MCF 10A (cell line): Measurements from ENCODE around the gene CIT. TPM values are rescaled to one million over a fixed set of nuclear protein-coding genes. Genes with fewer than 3 reads are reported as not detected.
A peak's percentile ranks its signal among the peaks of the same experiment; 100 is the strongest.

Experiments
- BruUV-seq: library from RNA; stranded (reverse); fragments of 400-500 nt; replicated peaks from 2 replicates; lab custom pipeline; 2021; lab: Mats Ljungman, UMichigan
- CTCF ChIA-PET: fragments of 300-600 bp; sonication (Branson Sonifier 250); formaldehyde crosslinking; extraction: SDS; loops from one replicate; lab custom pipeline; 2021; ENCODE audit warnings: antibody characterized with exemption, inconsistent platforms; lab: Yijun Ruan, JAX
- POLR2A ChIA-PET: fragments of 300-600, 350-650 bp; sonication (Branson Sonifier 250); formaldehyde crosslinking; extraction: SDS; loops from one replicate; lab custom pipeline; 2020; ENCODE audit warnings: antibody characterized with exemption, inconsistent platforms; lab: Yijun Ruan, JAX
- DNase-seq: peaks from one replicate; pipeline ENCODE4 v3.0.0-alpha.2; 2018; ENCODE audit not compliant: unreplicated experiment
- H3K27ac Mint-ChIP-seq: one replicate; pipeline ENCODE4 v1.8.0; 2022; ENCODE audit warnings: mild to moderate bottlenecking, low read depth, mixed read lengths; ENCODE audit not compliant: unreplicated experiment
- H3K27me3 Mint-ChIP-seq: one replicate; pipeline ENCODE4 v1.8.0; 2022; ENCODE audit warnings: mixed read lengths; ENCODE audit not compliant: insufficient read depth, unreplicated experiment
- H3K36me3 Mint-ChIP-seq: one replicate; pipeline ENCODE4 v1.8.0; 2022; ENCODE audit warnings: mild to moderate bottlenecking, moderate library complexity, mixed read lengths; ENCODE audit not compliant: insufficient read depth, unreplicated experiment
- H3K4me1 Mint-ChIP-seq: one replicate; pipeline ENCODE4 v1.8.0; 2022; ENCODE audit warnings: mixed read lengths; ENCODE audit not compliant: insufficient read depth, unreplicated experiment
- H3K4me3 Mint-ChIP-seq: one replicate; pipeline ENCODE4 v1.8.0; 2022; ENCODE audit warnings: mild to moderate bottlenecking, moderate library complexity, mixed read lengths; ENCODE audit not compliant: unreplicated experiment
- H3K9me3 Mint-ChIP-seq: one replicate; pipeline ENCODE4 v1.8.0; 2022; ENCODE audit warnings: mixed read lengths; ENCODE audit not compliant: unreplicated experiment
- intact Hi-C: fragments of 100-400 bp; cut with micrococcal nuclease; formaldehyde crosslinking; loops from 2 replicates; pipeline ENCODE4 v1.14.1; 2022
- total RNA-seq: library from RNA; stranded (reverse); gene quantifications from 2 replicates; pipeline ENCODE4 v1.2.3, GENCODE V29; 2022
- TF ChIP-seq, protein P1 (sequence below): fragments of 200-600 bp; IDR thresholded peaks from one replicate; pipeline ENCODE4 v1.8.0; 2022; ENCODE audit warnings: antibody characterized with exemption, mild to moderate bottlenecking; ENCODE audit not compliant: unreplicated experiment

CIT gene
- total RNA-seq, 1 experiment from 2014 or later, result 25.0 TPM

- peaks cover 19% of the 10 kb centered on the region for H3K4me1 Mint-ChIP-seq
- H3K27ac Mint-ChIP-seq, result peak overlapping the region; percentile 73
- no peak overlapping the region for H3K4me3 Mint-ChIP-seq
- POLR2A ChIA-PET, result no interaction called here
- peaks cover 11% of the 10 kb centered on the region for H3K36me3 Mint-ChIP-seq
- CTCF ChIA-PET, result interaction anchor here (3.3 kb wide), 1 partner anchor 13 kb away, joined by 25 read pairs; no protein-coding TSS in a partner anchor
- no TSS peak for BruUV-seq
- no peak for DNase-seq
- TF ChIP-seq, protein P1, sequence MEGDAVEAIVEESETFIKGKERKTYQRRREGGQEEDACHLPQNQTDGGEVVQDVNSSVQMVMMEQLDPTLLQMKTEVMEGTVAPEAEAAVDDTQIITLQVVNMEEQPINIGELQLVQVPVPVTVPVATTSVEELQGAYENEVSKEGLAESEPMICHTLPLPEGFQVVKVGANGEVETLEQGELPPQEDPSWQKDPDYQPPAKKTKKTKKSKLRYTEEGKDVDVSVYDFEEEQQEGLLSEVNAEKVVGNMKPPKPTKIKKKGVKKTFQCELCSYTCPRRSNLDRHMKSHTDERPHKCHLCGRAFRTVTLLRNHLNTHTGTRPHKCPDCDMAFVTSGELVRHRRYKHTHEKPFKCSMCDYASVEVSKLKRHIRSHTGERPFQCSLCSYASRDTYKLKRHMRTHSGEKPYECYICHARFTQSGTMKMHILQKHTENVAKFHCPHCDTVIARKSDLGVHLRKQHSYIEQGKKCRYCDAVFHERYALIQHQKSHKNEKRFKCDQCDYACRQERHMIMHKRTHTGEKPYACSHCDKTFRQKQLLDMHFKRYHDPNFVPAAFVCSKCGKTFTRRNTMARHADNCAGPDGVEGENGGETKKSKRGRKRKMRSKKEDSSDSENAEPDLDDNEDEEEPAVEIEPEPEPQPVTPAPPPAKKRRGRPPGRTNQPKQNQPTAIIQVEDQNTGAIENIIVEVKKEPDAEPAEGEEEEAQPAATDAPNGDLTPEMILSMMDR, result no peak
- H3K27me3 Mint-ChIP-seq, result no peaks in the 10 kb centered on the region
- intact Hi-C loops, result loop anchor here (10.0 kb wide), 1 partner anchor 91 kb away; no protein-coding TSS in a partner anchor
- no peaks in the 10 kb centered on the region for H3K9me3 Mint-ChIP-seq
Observed at GRCh38 chr12:119693511-119693910, 183.6 kb downstream of the CIT start.

GRCh38 chr12:119692997-119693396 lies 184.1 kb downstream of the CIT start:
- H3K27ac Mint-ChIP-seq, result peak overlapping the region; percentile 73
- ChIA-PET CTCF (no interaction called here), POLR2A (interaction anchor here (1.0 kb wide), 1 partner anchor 18 kb away, joined by 3 read pairs; no protein-coding TSS in a partner anchor)
- H3K4me1 Mint-ChIP-seq, result peaks cover 19% of the 10 kb centered on the region
- intact Hi-C loops, result loop anchor here (10.0 kb wide), 1 partner anchor 92 kb away; no protein-coding TSS in a partner anchor
- no peaks in the 10 kb centered on the region for H3K27me3 Mint-ChIP-seq
- TF ChIP-seq, protein P1, result no peak
- H3K9me3 Mint-ChIP-seq, result no peaks in the 10 kb centered on the region
- DNase-seq, result peak; percentile 78
- no peak overlapping the region for H3K4me3 Mint-ChIP-seq
- H3K36me3 Mint-ChIP-seq, result peaks cover 11% of the 10 kb centered on the region
- no TSS peak for BruUV-seq

GRCh38 chr12:119692410-119692809 lies 184.7 kb downstream of the CIT start:
- H3K4me1 Mint-ChIP-seq, result peaks cover 19% of the 10 kb centered on the region
- peak overlapping the region; percentile 73 for H3K27ac Mint-ChIP-seq
- intact Hi-C loops, result loop anchor here (10.0 kb wide), 1 partner anchor 92 kb away; no protein-coding TSS in a partner anchor
- no peaks in the 10 kb centered on the region for H3K27me3 Mint-ChIP-seq
- ChIA-PET POLR2A (interaction anchor here (1.0 kb wide), 1 partner anchor 18 kb away, joined by 3 read pairs; no protein-coding TSS in a partner anchor), CTCF (no interaction called here)
- no TSS peak for BruUV-seq
- H3K4me3 Mint-ChIP-seq, result no peak overlapping the region
- no peak for DNase-seq
- H3K36me3 Mint-ChIP-seq, result peaks cover 15% of the 10 kb centered on the region
- TF ChIP-seq, protein P1, result no peak
- no peaks in the 10 kb centered on the region for H3K9me3 Mint-ChIP-seq

GRCh38 chr12:119691202-119691810 lies 185.8 kb downstream of the CIT start:
- Mint-ChIP-seq H3K27ac (no peak overlapping the region), H3K4me3 (no peak overlapping the region), H3K36me3 (peaks cover 14% of the 10 kb centered on the region), H3K9me3 (no peaks in the 10 kb centered on the region), H3K27me3 (no peaks in the 10 kb centered on the region), H3K4me1 (peaks cover 19% of the 10 kb centered on the region)
- CTCF ChIA-PET, result interaction anchor here (0.5 kb wide), 1 partner anchor 1512 kb away, joined by 3 read pairs; no protein-coding TSS in a partner anchor
- no TSS peak for BruUV-seq
- intact Hi-C loops, result loop anchor here (10.0 kb wide), 1 partner anchor 93 kb away; no protein-coding TSS in a partner anchor
- POLR2A ChIA-PET, result no interaction called here
- TF ChIP-seq, protein P1, result no peak
- no peak for DNase-seq
